Fibroblast of lung (primary cell): ENCODE measurements around the gene BMP8A. TPM values are rescaled to one million over a fixed set of nuclear protein-coding genes. Genes with fewer than 3 reads are reported as not detected.

ENCODE experiments used
- DNase-seq, 2 donors: peaks; one replicate each; pipeline versions ENCODE4 v3.0.0 to v3.0.0-alpha.2; 2010; ENCODE audit warnings: low read depth in 2 of 2
- H2AFZ ChIP-seq: 2 replicates; pipeline ENCODE4 v1.5.1; 2012; ENCODE audit warnings: low read length, control low read depth, inconsistent platforms
- H3K27ac ChIP-seq: 2 replicates; pipeline ENCODE4 v1.5.1; 2011; ENCODE audit warnings: low read length, control low read depth; ENCODE audit not compliant: insufficient read depth
- H3K27me3 ChIP-seq: 2 replicates; pipeline ENCODE4 v1.5.1; 2011; ENCODE audit warnings: mild to moderate bottlenecking, low read length; ENCODE audit not compliant: control insufficient read depth, insufficient read depth
- H3K36me3 ChIP-seq: 2 replicates; pipeline ENCODE4 v1.5.1; 2011; ENCODE audit warnings: low read length; ENCODE audit not compliant: control insufficient read depth, insufficient read depth
- H3K4me1 ChIP-seq: 2 replicates; pipeline ENCODE4 v1.5.1; 2011; ENCODE audit warnings: low read length; ENCODE audit not compliant: control insufficient read depth, insufficient read depth; ENCODE audit errors: extremely low read depth
- H3K4me2 ChIP-seq: 2 replicates; pipeline ENCODE4 v1.5.1; 2011; ENCODE audit warnings: low read length, control low read depth; ENCODE audit not compliant: insufficient read depth; ENCODE audit errors: extremely low read depth
- H3K4me3 ChIP-seq, 4 experiments: fragments of 200-600 bp in 1 of 4; sonication (generic) in 1 of 4; replicated peaks in 1 of 4; 2 replicates each; pipeline ENCODE4 v1.5.1; 2011 to 2016; ENCODE audit warnings: low read length in 4 of 4, low read depth in 3 of 4, mild to moderate bottlenecking in 3 of 4, control low read depth in 2 of 4, inconsistent platforms in 1 of 4, mixed read lengths in 1 of 4; ENCODE audit not compliant: insufficient read depth in 1 of 4; ENCODE audit errors: control extremely low read depth in 1 of 4
- H3K79me2 ChIP-seq: 2 replicates; pipeline ENCODE4 v1.5.1; 2012; ENCODE audit warnings: mild to moderate bottlenecking, low read length, inconsistent platforms; ENCODE audit not compliant: control insufficient read depth, insufficient read depth
- H3K9ac ChIP-seq: 2 replicates; pipeline ENCODE4 v1.5.1; 2011; ENCODE audit warnings: mild to moderate bottlenecking, low read length, control low read depth; ENCODE audit not compliant: insufficient read depth
- H3K9me3 ChIP-seq: 2 replicates; pipeline ENCODE4 v1.5.1; 2012; ENCODE audit warnings: low read depth, low read length; ENCODE audit not compliant: control insufficient read depth, insufficient read depth
- H4K20me1 ChIP-seq: 2 replicates; pipeline ENCODE4 v1.5.1; 2011; ENCODE audit warnings: low read length; ENCODE audit not compliant: control insufficient read depth, insufficient read depth; ENCODE audit errors: extremely low read depth
- EZH2 ChIP-seq: IDR thresholded peaks from 2 replicates; pipeline ENCODE4 v1.5.1; 2012; ENCODE audit warnings: low read length, control low read depth, mild to moderate bottlenecking; ENCODE audit errors: missing control alignments
- polyA plus RNA-seq, 2 donors: library from polyadenylated mRNA; depleted of rRNA in 1 of 2; stranded (reverse) in 1 of 2; unstranded in 1 of 2; fragments of >200 nt; gene quantifications; 2 replicates each; pipeline ENCODE4 v1.2.1, GENCODE V29; 2011 to 2012; ENCODE audit warnings: missing spikeins in 1 of 2
- total RNA-seq: library from RNA; depleted of rRNA; stranded (reverse); fragments of >200 nt; gene quantifications from 2 replicates; pipeline ENCODE4 v1.2.1, GENCODE V29; 2014
- TF ChIP-seq, protein P1 (sequence below), 2 donors: IDR thresholded peaks in 1 of 2; conservative IDR thresholded peaks in 1 of 2; 1 replicate in 1 of 2; 2 replicates in 1 of 2; pipeline ENCODE4 v1.5.1; 2011 to 2012; ENCODE audit warnings: low read length in 2 of 2, control low read depth in 1 of 2, inconsistent platforms in 1 of 2, low read depth in 1 of 2, mild to moderate bottlenecking in 1 of 2

BMP8A gene
- total and polyA plus RNA-seq, 2 donors (not counting 1 experiment from before 2014, with no cell fraction given) = 0.33 to 0.41 TPM

DNA sequence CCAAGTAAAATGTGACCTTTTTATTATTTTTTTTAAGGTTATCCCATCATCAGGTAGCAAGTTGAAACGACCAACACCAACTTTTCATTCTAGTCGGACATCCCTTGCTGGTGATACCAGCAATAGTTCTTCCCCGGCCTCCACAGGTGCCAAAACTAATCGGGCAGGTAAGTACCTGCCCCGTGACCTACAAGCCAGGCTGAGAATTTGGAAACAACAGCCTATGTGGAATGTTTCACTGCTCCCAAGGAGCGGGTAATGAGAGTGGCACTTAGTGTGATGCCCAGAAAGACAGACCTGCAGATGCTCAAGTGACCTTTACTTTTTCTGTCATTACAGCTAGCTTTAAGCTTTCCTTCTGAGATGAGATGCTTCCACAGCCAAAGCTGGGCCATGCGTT lies 6.9 kb upstream of the BMP8A start:
- no peak overlapping the region for H3K27ac ChIP-seq
- H3K27me3 ChIP-seq = no peaks in the 10 kb centered on the region
- TF ChIP-seq, protein P1, sequence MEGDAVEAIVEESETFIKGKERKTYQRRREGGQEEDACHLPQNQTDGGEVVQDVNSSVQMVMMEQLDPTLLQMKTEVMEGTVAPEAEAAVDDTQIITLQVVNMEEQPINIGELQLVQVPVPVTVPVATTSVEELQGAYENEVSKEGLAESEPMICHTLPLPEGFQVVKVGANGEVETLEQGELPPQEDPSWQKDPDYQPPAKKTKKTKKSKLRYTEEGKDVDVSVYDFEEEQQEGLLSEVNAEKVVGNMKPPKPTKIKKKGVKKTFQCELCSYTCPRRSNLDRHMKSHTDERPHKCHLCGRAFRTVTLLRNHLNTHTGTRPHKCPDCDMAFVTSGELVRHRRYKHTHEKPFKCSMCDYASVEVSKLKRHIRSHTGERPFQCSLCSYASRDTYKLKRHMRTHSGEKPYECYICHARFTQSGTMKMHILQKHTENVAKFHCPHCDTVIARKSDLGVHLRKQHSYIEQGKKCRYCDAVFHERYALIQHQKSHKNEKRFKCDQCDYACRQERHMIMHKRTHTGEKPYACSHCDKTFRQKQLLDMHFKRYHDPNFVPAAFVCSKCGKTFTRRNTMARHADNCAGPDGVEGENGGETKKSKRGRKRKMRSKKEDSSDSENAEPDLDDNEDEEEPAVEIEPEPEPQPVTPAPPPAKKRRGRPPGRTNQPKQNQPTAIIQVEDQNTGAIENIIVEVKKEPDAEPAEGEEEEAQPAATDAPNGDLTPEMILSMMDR (conservative IDR thresholded peaks at IDR 0.05 in 1 of 2, IDR thresholded peaks at IDR 0.05 in 1 of 2; ENCODE audit: low read depth in 1 of 2, low read length in 2 of 2) = no peak
- no peak for TF ChIP-seq EZH2
- no peak overlapping the region for H3K4me3 ChIP-seq
- no peak overlapping the region for H2AFZ ChIP-seq
- peaks cover 25% of the 10 kb centered on the region for H3K36me3 ChIP-seq
- no peak overlapping the region for H3K4me2 ChIP-seq
- no peak overlapping the region for H3K9ac ChIP-seq
- no peaks in the 10 kb centered on the region for H3K79me2 ChIP-seq
- H3K4me1 ChIP-seq = peaks cover 2% of the 10 kb centered on the region
- no peaks in the 10 kb centered on the region for H3K9me3 ChIP-seq
- no peaks in the 10 kb centered on the region for H4K20me1 ChIP-seq
- no peak for DNase-seq

DNA sequence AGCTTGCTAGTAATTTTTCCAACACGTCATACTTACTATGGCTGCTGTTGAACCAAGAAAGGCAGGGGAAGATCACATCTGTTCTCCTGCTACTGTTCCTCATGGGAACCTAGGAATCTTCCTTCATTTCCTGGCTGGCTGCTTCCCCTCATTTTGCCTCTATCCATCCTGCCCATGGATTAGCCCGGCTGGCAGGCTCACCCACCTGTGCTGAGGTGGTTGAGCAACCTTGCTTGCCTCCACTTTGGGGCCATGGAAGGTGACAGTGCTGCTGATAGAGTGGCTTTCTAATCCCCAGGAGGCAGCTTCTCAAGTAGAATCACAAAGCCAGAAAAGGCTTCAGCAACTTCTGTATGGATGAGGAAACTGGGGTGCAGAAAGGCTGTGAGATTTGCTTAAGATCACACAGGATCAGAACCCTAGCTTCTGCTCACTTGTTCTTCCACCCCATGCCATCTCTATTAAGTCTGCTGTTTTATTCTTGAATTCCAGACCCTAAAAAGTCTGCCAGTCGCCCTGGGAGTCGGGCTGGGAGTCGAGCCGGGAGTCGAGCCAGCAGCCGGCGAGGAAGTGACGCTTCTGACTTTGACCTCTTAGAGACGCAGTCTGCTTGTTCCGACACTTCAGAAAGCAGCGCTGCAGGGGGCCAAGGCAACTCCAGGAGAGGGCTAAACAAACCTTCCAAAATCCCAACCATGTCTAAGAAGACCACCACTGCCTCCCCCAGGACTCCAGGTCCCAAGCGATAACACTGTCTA lies 6.2 kb upstream of the BMP8A start:
- H3K36me3 ChIP-seq = peaks cover 22% of the 10 kb centered on the region
- H3K9ac ChIP-seq = no peak overlapping the region
- H2AFZ ChIP-seq = no peak overlapping the region

DNA sequence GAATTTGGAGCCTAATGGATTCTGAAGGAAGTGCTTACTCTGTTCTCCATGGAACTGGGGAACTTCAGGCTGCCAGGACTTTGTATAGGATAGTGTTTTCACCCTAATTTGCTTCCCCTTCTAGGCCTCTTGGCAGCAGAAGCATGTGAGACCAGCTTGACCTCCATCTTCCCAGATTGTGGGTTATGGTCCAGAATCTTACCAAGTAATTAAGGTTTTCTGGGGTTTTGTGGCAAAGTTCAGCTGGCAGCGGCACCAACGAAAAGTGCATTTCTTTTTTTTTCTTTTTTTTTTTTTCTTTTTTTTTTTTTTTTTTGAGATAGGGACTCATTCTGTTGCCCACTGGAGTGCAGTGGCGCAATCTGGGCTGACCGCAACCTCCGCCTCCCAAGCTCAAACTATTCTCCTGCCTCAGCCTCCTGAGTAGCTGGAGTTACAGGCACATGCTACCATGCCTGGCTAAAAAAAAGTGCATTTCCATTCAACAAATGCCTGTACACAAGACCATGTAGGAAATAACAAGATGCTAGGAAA lies 3.4 kb upstream of the BMP8A start:
- Histone ChIP-seq H3K27ac (no peak overlapping the region), H3K9me3 (no peaks in the 10 kb centered on the region), H3K79me2 (no peaks in the 10 kb centered on the region), H3K9ac (no peak overlapping the region), H3K4me2 (no peak overlapping the region), H4K20me1 (no peaks in the 10 kb centered on the region), H3K4me1 (peaks cover 2% of the 10 kb centered on the region), H3K4me3 (no peak overlapping the region), H3K36me3 (peaks cover 15% of the 10 kb centered on the region), H2AFZ (no peak overlapping the region), H3K27me3 (peaks cover 10% of the 10 kb centered on the region)
- no peak for DNase-seq
- TF ChIP-seq EZH2 = no peak
- TF ChIP-seq, protein P1 (conservative IDR thresholded peaks at IDR 0.05 in 1 of 2, IDR thresholded peaks at IDR 0.05 in 1 of 2; ENCODE audit: low read depth in 1 of 2, low read length in 2 of 2) = no peak

More for the DNA sequence above, 6.2 kb upstream of the BMP8A start:
- Histone ChIP-seq H3K79me2 (no peaks in the 10 kb centered on the region), H3K9me3 (no peaks in the 10 kb centered on the region), H3K4me2 (no peak overlapping the region), H3K4me1 (peaks cover 2% of the 10 kb centered on the region), H3K4me3 (no peak overlapping the region), H3K27me3 (no peaks in the 10 kb centered on the region), H3K27ac (no peak overlapping the region), H4K20me1 (no peaks in the 10 kb centered on the region)
- no peak for DNase-seq
- no peak for TF ChIP-seq EZH2
- TF ChIP-seq, protein P1 (conservative IDR thresholded peaks at IDR 0.05 in 1 of 2, IDR thresholded peaks at IDR 0.05 in 1 of 2; ENCODE audit: low read depth in 1 of 2, low read length in 2 of 2) = no peak
